Measurements from ENCODE around the gene HIVEP1. TPM values are rescaled to one million over a fixed set of nuclear protein-coding genes. Genes with fewer than 3 reads are reported as not detected.

Gene HIVEP1
- total and polyA plus RNA-seq, 2 of the 13 experiments (the other 11 are each of a cell fraction or from before 2014, with no cell fraction given) = 7.4 to 9.9 TPM

DNA sequence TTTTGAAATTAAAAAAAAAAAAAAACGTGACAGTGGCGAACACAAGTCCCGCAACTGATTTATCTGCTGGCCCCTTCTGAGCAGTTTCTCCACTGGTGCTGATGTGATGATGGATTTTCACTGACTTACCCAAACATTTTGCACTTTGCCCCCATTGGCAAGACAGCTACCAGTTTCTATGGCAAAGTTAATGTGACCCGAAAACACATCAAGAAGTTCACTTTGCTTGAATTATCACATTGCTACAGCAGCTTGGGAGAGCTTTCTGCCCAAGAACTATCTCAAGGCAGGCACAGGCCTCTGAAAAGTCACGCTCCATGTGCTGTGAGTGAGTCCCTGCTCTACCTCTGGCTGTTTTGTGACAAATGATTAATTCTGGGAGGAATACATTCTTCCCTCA, 150.1 kb downstream of the HIVEP1 start (continued):
- no peak for TF ChIP-seq KIAA2018 (CRISPR knock-in tag; IDR thresholded peaks at IDR 0.05; ENCODE audit: borderline replicate concordance)
- no peak for TF ChIP-seq ZFP90 (CRISPR knock-in tag; IDR thresholded peaks at IDR 0.05; ENCODE audit: borderline replicate concordance)
- TF ChIP-seq, protein P1, sequence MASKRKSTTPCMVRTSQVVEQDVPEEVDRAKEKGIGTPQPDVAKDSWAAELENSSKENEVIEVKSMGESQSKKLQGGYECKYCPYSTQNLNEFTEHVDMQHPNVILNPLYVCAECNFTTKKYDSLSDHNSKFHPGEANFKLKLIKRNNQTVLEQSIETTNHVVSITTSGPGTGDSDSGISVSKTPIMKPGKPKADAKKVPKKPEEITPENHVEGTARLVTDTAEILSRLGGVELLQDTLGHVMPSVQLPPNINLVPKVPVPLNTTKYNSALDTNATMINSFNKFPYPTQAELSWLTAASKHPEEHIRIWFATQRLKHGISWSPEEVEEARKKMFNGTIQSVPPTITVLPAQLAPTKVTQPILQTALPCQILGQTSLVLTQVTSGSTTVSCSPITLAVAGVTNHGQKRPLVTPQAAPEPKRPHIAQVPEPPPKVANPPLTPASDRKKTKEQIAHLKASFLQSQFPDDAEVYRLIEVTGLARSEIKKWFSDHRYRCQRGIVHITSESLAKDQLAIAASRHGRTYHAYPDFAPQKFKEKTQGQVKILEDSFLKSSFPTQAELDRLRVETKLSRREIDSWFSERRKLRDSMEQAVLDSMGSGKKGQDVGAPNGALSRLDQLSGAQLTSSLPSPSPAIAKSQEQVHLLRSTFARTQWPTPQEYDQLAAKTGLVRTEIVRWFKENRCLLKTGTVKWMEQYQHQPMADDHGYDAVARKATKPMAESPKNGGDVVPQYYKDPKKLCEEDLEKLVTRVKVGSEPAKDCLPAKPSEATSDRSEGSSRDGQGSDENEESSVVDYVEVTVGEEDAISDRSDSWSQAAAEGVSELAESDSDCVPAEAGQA (IDR thresholded peaks at IDR 0.05; ENCODE audit: low read depth) = no peak
- TF ChIP-seq, protein P1 (CRISPR knock-in tag; IDR thresholded peaks at IDR 0.05; ENCODE audit: borderline replicate concordance) = no peak
- TF ChIP-seq KAT8 (CRISPR knock-in tag; IDR thresholded peaks at IDR 0.05) = no peak
- TF ChIP-seq SNRNP70 (IDR thresholded peaks at IDR 0.05; ENCODE audit: low read depth, low read length) = no peak
- TF ChIP-seq ZNF512 (CRISPR knock-in tag; IDR thresholded peaks at IDR 0.05) = no peak
- TF ChIP-seq ZBTB2 (CRISPR knock-in tag; IDR thresholded peaks at IDR 0.05; ENCODE audit: low read depth) = no peak
- TF ChIP-seq ZNF652 (CRISPR knock-in tag; IDR thresholded peaks at IDR 0.05; ENCODE audit: borderline replicate concordance, low read depth) = no peak
- no peak for TF ChIP-seq ZNF224 (CRISPR knock-in tag; IDR thresholded peaks at IDR 0.05)
- TF ChIP-seq ATF1 (CRISPR knock-in tag; IDR thresholded peaks at IDR 0.05) = no peak
- TF ChIP-seq FOXA1 (IDR thresholded peaks at IDR 0.05) = no peak
- TF ChIP-seq FOXA1 (CRISPR knock-in tag; IDR thresholded peaks at IDR 0.05) = no peak

Data from HepG2 (cell line).